WTC11 (cell line): ENCODE data around the gene CLIC3. TPM values are rescaled to one million over a fixed set of nuclear protein-coding genes. Genes with fewer than 3 reads are reported as not detected.

ENCODE experiments used
- ATAC-seq: fragments of 200-7000 bp; cut with Tn5 transposase; 2 replicates; pipeline ENCODE4 v1.10.0; 2021; ENCODE audit warnings: mild to moderate bottlenecking, moderate library complexity
- CTCF ChIA-PET: fragments of 300-600 bp; sonication (Branson Sonifier 250); formaldehyde crosslinking; loops from one replicate; lab custom pipeline; 2021; ENCODE audit warnings: antibody characterized with exemption; lab: Charles Lee
- POLR2A ChIA-PET: fragments of 350-600 bp; sonication (Branson Sonifier 250); formaldehyde crosslinking; loops from one replicate; lab custom pipeline; 2021; ENCODE audit warnings: antibody characterized with exemption; lab: Charles Lee
- DNase-seq: peaks from one replicate; pipeline ENCODE4 v3.0.0; 2021; ENCODE audit warnings: low spot score
- H3K27ac Mint-ChIP-seq: 2 replicates; pipeline ENCODE4 v1.8.0; 2021; ENCODE audit warnings: mixed read lengths
- H3K27me3 Mint-ChIP-seq: 2 replicates; pipeline ENCODE4 v1.8.0; 2021; ENCODE audit warnings: low read depth, mild to moderate bottlenecking, moderate library complexity, mixed read lengths
- H3K36me3 Mint-ChIP-seq: 2 replicates; pipeline ENCODE4 v1.8.0; 2021; ENCODE audit warnings: mixed read lengths
- H3K4me1 Mint-ChIP-seq: 2 replicates; pipeline ENCODE4 v1.8.0; 2022; ENCODE audit warnings: mixed read lengths
- H3K4me3 Mint-ChIP-seq: 2 replicates; pipeline ENCODE4 v1.8.0; 2021; ENCODE audit warnings: mild to moderate bottlenecking, moderate library complexity, mixed read lengths
- H3K9me3 Mint-ChIP-seq: 2 replicates; pipeline ENCODE4 v1.8.0; 2021; ENCODE audit warnings: mixed read lengths
- ATF1 ChIP-seq: sonication (generic); formaldehyde crosslinking; IDR thresholded peaks from 2 replicates; pipeline ENCODE4 v1.8.1; 2023; ENCODE audit warnings: mild to moderate bottlenecking, moderate library complexity, missing genetic modification reagents
- CDX4 ChIP-seq: fragments of 250-450 bp; sonication (Bioruptor Pico); IDR thresholded peaks from 2 replicates; pipeline ENCODE4 v1.9.0; 2021; ENCODE audit warnings: moderate library complexity, mild to moderate bottlenecking, inconsistent platforms, borderline replicate concordance
- ERG ChIP-seq: fragments of 250-450 bp; sonication (Bioruptor Pico); IDR thresholded peaks from 2 replicates; pipeline ENCODE4 v1.8.0; 2021; ENCODE audit warnings: mild to moderate bottlenecking
- FOXP4 ChIP-seq: sonication (generic); formaldehyde crosslinking; IDR thresholded peaks from 2 replicates; pipeline ENCODE4 v1.8.0; 2022; ENCODE audit warnings: mild to moderate bottlenecking, missing genetic modification reagents
- HMGA2 ChIP-seq: fragments of 250-450 bp; sonication (Bioruptor Pico); IDR thresholded peaks from 2 replicates; pipeline ENCODE4 v1.4.0; 2021; ENCODE audit warnings: mild to moderate bottlenecking, moderate library complexity
- PRDM15 ChIP-seq: sonication (generic); formaldehyde crosslinking; IDR thresholded peaks from 2 replicates; pipeline ENCODE4 v1.8.0; 2022; ENCODE audit warnings: missing genetic modification reagents
- ZNF317 ChIP-seq: sonication (generic); formaldehyde crosslinking; IDR thresholded peaks from 2 replicates; pipeline ENCODE4 v1.8.1; 2023; ENCODE audit warnings: low read depth, mild to moderate bottlenecking, moderate library complexity, missing genetic modification reagents, borderline replicate concordance
- ZNF425 ChIP-seq: fragments of 250-450 bp; sonication (Bioruptor Pico); conservative IDR thresholded peaks from 2 replicates; pipeline ENCODE4 v1.9.0; 2021; ENCODE audit warnings: mild to moderate bottlenecking
- ZNF671 ChIP-seq: fragments of 250-450 bp; sonication (Bioruptor Pico); IDR thresholded peaks from 2 replicates; pipeline ENCODE4 v1.8.0; 2021; ENCODE audit warnings: mild to moderate bottlenecking
- total RNA-seq: library from RNA; stranded (reverse); gene quantifications from 3 replicates; pipeline ENCODE4 v1.2.3, GENCODE V29; 2021

The CLIC3 gene
- total RNA-seq, 1 experiment from 2014 or later: 0.31 TPM

GRCh38 chr9:136981588-136982231 is 14.7 kb downstream of the CLIC3 start (continued):
- no peak for TF ChIP-seq ERG (CRISPR knock-in tag)
- TF ChIP-seq, all 79 proteins: peak for 0

- no peak for DNase-seq
- CTCF ChIA-PET: interaction anchor here (0.9 to 1.9 kb wide), 5 partner anchors 33 to 87 kb away, joined by 3 to 10 read pairs (median 7); partner anchors contain the start of gene NPDC1
- Mint-ChIP-seq H3K4me3 (no peak overlapping the region), H3K27me3 (peaks cover 12% of the 10 kb centered on the region), H3K9me3 (no peaks in the 10 kb centered on the region)
- POLR2A ChIA-PET: interaction anchor here (0.6 kb wide), 1 partner anchor 111 kb away, joined by 5 read pairs; no protein-coding TSS in a partner anchor
- TF ChIP-seq ATF1: no peak
- no peak for TF ChIP-seq PRDM15 (CRISPR knock-in tag)
- no peak for TF ChIP-seq ZNF317 (CRISPR knock-in tag)
- TF ChIP-seq CDX4 (CRISPR knock-in tag): no peak
- no peak for TF ChIP-seq FOXP4 (CRISPR knock-in tag)
- no peak for TF ChIP-seq ZNF425 (CRISPR knock-in tag)
- TF ChIP-seq ZNF671 (CRISPR knock-in tag): no peak
- TF ChIP-seq HMGA2: no peak
- TF ChIP-seq, all 79 proteins: peak for 0
- Mint-ChIP-seq H3K27ac (no peak overlapping the region), H3K4me1 (peaks cover 3% of the 10 kb centered on the region; the same call in 1 of the 2 replicates), H3K36me3 (no peaks in the 10 kb centered on the region)
- no peak for ATAC-seq
Observed at GRCh38 chr9:136980669-136981478, 15.5 kb downstream of the CLIC3 start.
